Prostate gland (tissue), 2 donors: ENCODE data around the gene MAGOHB. TPM values are rescaled to one million over a fixed set of nuclear protein-coding genes. Genes with fewer than 3 reads are reported as not detected.
A peak's percentile ranks its signal among the peaks of the same experiment; 100 is the strongest.

Source experiments
- DNase-seq: peaks from one replicate; pipeline ENCODE4 v3.0.0-alpha.2; 2019; ENCODE audit warnings: low spot score
- H3K27ac ChIP-seq, 2 donors: fragments of 200-600 bp; sonication (generic); 2 replicates each; pipeline ENCODE4 v1.5.1; 2017 to 2019
- H3K27me3 ChIP-seq: fragments of 200-600 bp; sonication (generic); replicated peaks from 2 replicates; pipeline ENCODE4 v1.5.1; 2019; ENCODE audit not compliant: insufficient read depth
- H3K36me3 ChIP-seq, 2 donors: fragments of 200-600 bp; sonication (generic); 1 replicate in 1 of 2; 2 replicates in 1 of 2; pipeline versions ENCODE4 v1.5.1 to v1.8.1; 2017 to 2019
- H3K4me1 ChIP-seq: fragments of 200-600 bp; sonication (generic); replicated peaks from 2 replicates; pipeline ENCODE4 v1.5.1; 2019
- H3K4me3 ChIP-seq, 2 donors: fragments of 200-600 bp; sonication (generic); 2 replicates each; pipeline ENCODE4 v1.5.1; 2017 to 2019
- H3K9me3 ChIP-seq: fragments of 200-600 bp; sonication (generic); 2 replicates; pipeline ENCODE4 v1.5.1; 2017
- POLR2A ChIP-seq: fragments of 450-650 bp; IDR thresholded peaks from one replicate; pipeline ENCODE4 v1.6.1; 2016; ENCODE audit warnings: antibody characterized with exemption, mild to moderate bottlenecking
- POLR2AphosphoS5 ChIP-seq: sonication (generic); formaldehyde crosslinking; IDR thresholded peaks from one replicate; pipeline ENCODE4 v1.6.1; 2017; ENCODE audit warnings: antibody characterized with exemption
- WGBS: methylation state at CpG from one replicate; pipeline ENCODE4 v1.1.5; 2018; 5-methylcytosine and 5-hydroxymethylcytosine counted together
- intact Hi-C: fragments of 100-400 bp; cut with DNase I; formaldehyde crosslinking; loops from one replicate; pipeline ENCODE4 v1.14.2; 2022
- total RNA-seq, 2 donors: library from RNA; depleted of rRNA; stranded (reverse); fragments of >200 nt; gene quantifications; one replicate each; pipeline ENCODE4 v1.1.0, GENCODE V29; 2016
- TF ChIP-seq, protein P1 (sequence below), 4 experiments: fragments of 200-600 bp in 2 of 4; fragments of 450-650 bp in 2 of 4; sonication (generic) in 2 of 4; IDR thresholded peaks; 1 replicate in 3 of 4; 2 replicates in 1 of 4; pipeline ENCODE4 v1.5.1; 2016 to 2019; ENCODE audit warnings: antibody characterized with exemption in 4 of 4, mild to moderate bottlenecking in 2 of 4, moderate library complexity in 2 of 4

Gene MAGOHB
- total RNA-seq, 2 donors from 2014 or later, result 24.2 to 24.8 TPM

DNA sequence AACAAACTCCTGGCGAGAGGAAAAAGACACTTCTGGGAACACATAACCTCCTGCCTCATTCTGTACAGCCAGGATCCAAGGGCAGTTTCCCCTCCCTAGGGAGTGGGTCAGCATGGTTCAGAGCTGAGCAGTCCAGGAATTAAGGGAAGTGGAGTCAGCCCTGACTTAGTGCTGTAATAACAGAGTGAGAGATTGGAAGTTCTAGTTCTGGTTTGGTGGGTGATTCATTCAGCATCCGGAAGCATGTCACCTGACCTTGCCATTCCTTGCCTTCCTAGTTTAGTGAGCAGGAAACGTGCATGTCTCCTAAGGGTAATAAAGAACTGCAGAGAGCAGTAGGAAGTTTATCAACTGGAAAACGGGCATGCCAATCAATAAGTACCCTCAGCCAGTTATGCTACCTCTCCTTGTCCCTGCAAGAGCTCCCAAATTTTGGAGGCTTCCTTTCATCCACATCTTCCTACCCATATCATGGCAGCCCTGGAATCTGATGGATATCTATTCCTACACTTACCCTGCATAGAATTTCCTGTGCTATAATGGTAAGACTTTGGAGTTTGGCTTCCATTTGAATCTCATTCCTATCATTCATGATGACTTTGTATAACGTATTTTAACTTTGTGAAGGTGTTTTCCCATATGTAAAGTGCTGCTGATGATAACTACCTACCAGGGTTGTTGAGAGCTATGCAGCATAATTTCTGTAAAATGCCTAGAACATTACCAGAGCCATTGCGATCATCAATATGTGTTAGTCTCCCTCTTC lies 28.5 kb upstream of the MAGOHB start:
- no peak overlapping the region for H3K4me3 ChIP-seq
- H3K27me3 ChIP-seq, result no peaks in the 10 kb centered on the region
- intact Hi-C loops, result no loop called here
- no peaks in the 10 kb centered on the region for H3K9me3 ChIP-seq
- H3K36me3 ChIP-seq, result no peaks in the 10 kb centered on the region
- no peak for TF ChIP-seq POLR2A
- TF ChIP-seq POLR2AphosphoS5, result no peak
- TF ChIP-seq, protein P1, sequence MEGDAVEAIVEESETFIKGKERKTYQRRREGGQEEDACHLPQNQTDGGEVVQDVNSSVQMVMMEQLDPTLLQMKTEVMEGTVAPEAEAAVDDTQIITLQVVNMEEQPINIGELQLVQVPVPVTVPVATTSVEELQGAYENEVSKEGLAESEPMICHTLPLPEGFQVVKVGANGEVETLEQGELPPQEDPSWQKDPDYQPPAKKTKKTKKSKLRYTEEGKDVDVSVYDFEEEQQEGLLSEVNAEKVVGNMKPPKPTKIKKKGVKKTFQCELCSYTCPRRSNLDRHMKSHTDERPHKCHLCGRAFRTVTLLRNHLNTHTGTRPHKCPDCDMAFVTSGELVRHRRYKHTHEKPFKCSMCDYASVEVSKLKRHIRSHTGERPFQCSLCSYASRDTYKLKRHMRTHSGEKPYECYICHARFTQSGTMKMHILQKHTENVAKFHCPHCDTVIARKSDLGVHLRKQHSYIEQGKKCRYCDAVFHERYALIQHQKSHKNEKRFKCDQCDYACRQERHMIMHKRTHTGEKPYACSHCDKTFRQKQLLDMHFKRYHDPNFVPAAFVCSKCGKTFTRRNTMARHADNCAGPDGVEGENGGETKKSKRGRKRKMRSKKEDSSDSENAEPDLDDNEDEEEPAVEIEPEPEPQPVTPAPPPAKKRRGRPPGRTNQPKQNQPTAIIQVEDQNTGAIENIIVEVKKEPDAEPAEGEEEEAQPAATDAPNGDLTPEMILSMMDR (IDR thresholded peaks at IDR 0.05), result no peak
- H3K27ac ChIP-seq, result peak overlapping the region in 1 of 2 donors; percentile 29
- no peaks in the 10 kb centered on the region for H3K4me1 ChIP-seq
- DNase-seq, result no peak
- WGBS, result 63% methylated on average over 6 of the region's 6 CpGs

DNA sequence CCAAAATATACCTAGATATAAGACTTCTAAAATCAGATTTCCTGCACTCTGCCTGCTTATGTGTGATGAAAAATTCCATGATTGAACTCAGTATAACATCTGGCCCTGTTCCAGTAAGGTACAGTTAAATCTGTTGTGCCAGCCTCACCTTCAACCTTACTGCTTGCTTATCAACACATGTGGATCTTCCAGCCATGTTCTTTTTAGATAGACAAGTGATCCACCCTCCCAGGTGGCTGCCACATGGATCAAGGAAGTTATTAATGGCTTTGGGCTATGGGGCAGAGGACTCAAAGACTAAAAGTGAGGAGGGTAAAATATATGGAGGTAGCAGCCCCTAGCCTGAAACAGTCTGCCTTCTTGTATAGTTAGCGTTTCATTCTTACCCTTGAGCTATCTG lies 25.3 kb upstream of the MAGOHB start:
- Histone ChIP-seq H3K4me3 (no peak overlapping the region), H3K36me3 (no peaks in the 10 kb centered on the region), H3K9me3 (no peaks in the 10 kb centered on the region), H3K4me1 (no peaks in the 10 kb centered on the region), H3K27me3 (no peaks in the 10 kb centered on the region), H3K27ac (peak overlapping the region; percentile 40 to 88)
- 87% methylated on average over 1 of the region's 1 CpG for WGBS
- intact Hi-C loops, result no loop called here
- TF ChIP-seq POLR2AphosphoS5 (no peak), POLR2A (no peak)
- TF ChIP-seq, protein P1 (IDR thresholded peaks at IDR 0.05), result no peak
- DNase-seq, result no peak

DNA sequence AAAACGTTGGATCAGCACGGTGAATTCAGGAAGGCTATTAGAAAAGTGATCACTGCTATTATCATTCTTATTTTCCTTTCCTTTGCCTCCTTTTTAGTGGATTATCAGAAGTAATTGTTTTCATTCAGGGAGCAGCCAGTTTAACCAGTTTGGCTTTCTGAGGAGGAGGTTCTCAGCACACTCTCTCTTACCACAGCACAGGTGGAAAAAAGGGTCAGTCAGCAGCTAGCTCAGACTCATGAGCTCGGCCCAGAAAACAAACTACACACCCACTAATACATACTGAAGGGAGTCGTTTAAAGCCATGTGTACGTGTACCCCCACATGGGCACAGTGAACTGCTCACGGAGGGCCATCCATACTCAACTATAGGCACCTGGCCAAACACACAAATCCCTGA lies 23.2 kb upstream of the MAGOHB start:
- no peaks in the 10 kb centered on the region for H3K4me1 ChIP-seq
- peak overlapping the region in 1 of 2 donors; percentile 9 for H3K4me3 ChIP-seq
- H3K27ac ChIP-seq, result peak overlapping the region; percentile 79 to 88
- 37% methylated on average over 6 of the region's 6 CpGs for WGBS
- no peaks in the 10 kb centered on the region for H3K36me3 ChIP-seq
- no peaks in the 10 kb centered on the region for H3K27me3 ChIP-seq
- no peak for TF ChIP-seq POLR2A
- TF ChIP-seq POLR2AphosphoS5, result no peak
- TF ChIP-seq, protein P1 (IDR thresholded peaks at IDR 0.05), result no peak
- peak; percentile 56 for DNase-seq
- intact Hi-C loops, result no loop called here
- no peaks in the 10 kb centered on the region for H3K9me3 ChIP-seq

DNA sequence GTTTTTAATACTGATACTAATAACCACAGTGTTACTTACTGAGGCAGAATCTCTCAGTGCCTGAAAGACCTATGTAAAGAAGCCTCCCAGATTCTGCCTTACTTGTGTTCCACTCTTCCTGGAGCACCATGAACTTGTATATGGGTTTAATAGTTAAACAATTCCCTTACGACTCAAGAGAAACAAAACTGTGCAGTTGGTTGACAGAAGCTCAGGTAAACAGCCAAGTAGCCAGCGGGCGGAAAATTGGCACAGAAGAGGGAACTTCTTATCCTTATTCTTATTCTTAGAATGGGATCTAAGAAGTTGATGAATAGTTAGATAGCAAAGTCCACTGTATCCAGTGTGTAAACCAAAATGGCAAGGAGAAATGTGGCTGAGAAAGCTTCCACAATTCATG lies 22.7 kb upstream of the MAGOHB start:
- peak overlapping the region; percentile 79 to 88 for H3K27ac ChIP-seq
- H3K27me3 ChIP-seq, result no peaks in the 10 kb centered on the region
- H3K4me1 ChIP-seq, result no peaks in the 10 kb centered on the region
- H3K4me3 ChIP-seq, result peak overlapping the region in 1 of 2 donors; percentile 9
- no peak for TF ChIP-seq POLR2A
- peak; percentile 72 for TF ChIP-seq POLR2AphosphoS5
- no peaks in the 10 kb centered on the region for H3K36me3 ChIP-seq
- intact Hi-C loops, result no loop called here
- DNase-seq, result peak; percentile 81
- no peaks in the 10 kb centered on the region for H3K9me3 ChIP-seq
- WGBS, result 32% methylated on average over 3 of the region's 3 CpGs

DNA sequence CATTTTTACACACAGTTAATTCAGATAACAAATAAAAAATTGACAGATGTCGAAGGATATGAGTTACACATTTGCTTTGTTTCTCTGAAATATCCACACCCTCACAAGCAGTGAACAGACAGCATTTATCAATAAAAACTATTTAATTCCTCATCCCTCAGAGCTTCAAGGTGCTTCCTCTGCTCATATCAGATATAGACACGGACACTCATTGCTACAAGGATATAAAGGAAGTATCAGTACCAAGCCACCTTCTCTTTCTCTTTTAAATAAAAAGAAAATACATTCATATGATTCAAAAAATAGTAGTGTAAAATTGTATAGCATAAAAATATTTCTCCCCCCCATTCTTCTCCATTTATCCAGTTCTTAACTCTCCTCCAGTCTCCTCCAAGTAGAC lies 21.9 kb upstream of the MAGOHB start:
- no peaks in the 10 kb centered on the region for H3K27me3 ChIP-seq
- no peaks in the 10 kb centered on the region for H3K4me1 ChIP-seq
- no peaks in the 10 kb centered on the region for H3K9me3 ChIP-seq
- no peaks in the 10 kb centered on the region for H3K36me3 ChIP-seq
- no peak for TF ChIP-seq POLR2A
- TF ChIP-seq, protein P1 (IDR thresholded peaks at IDR 0.05), result no peak
- no peak for TF ChIP-seq POLR2AphosphoS5
- no peak overlapping the region for H3K4me3 ChIP-seq
- WGBS, result 72% methylated on average over 2 of the region's 2 CpGs
- intact Hi-C loops, result no loop called here
- H3K27ac ChIP-seq, result peak overlapping the region; percentile 79 to 88
- DNase-seq, result no peak
